T-helper 2 cell (primary cell): ENCODE results near the gene TRIM10.
"Not testable (repeated sequence)": the region's sequence is repeated elsewhere in the genome, so short reads cannot be mapped to it uniquely, and the experiment has no call there.

Experiments
- DNase-seq, 5 experiments: peaks; one replicate each; pipeline versions ENCODE4 v3.0.0 to v3.0.0-alpha.2; 2012 to 2022

The TRIM10 gene

DNA sequence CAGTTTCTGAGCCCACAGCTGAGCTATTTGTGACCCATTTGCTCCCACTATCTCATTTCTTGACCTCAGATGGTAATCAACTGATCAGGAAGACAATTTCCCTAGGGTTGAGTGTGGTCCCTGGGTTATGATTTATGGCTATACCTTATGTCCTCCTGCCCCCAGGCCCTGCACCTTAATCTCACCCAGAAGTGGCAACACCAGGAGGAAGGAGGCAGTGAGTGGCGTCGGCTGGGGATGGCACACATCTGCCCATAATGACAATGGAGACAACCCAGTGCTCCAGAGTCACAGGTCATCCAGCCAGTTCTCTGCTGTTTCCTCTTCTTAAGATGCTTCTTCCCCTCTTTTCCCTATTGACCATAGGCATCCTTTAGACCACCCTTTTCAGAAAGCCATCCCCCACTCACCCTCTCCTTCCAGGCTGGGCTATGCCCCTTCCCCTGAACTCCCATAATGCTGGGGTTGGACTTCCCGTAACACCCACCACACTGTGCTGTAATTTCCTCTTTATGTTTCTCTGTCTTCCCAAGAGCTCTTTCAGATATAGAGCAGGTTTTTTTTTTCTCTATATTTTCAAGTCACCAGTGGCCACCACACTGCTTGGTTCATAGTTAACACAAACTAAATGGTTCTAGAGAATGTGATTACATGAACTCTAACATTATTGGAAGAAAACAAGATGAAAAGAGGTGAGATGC is 8.0 kb downstream of the TRIM10 start:
- no peak for DNase-seq

DNA sequence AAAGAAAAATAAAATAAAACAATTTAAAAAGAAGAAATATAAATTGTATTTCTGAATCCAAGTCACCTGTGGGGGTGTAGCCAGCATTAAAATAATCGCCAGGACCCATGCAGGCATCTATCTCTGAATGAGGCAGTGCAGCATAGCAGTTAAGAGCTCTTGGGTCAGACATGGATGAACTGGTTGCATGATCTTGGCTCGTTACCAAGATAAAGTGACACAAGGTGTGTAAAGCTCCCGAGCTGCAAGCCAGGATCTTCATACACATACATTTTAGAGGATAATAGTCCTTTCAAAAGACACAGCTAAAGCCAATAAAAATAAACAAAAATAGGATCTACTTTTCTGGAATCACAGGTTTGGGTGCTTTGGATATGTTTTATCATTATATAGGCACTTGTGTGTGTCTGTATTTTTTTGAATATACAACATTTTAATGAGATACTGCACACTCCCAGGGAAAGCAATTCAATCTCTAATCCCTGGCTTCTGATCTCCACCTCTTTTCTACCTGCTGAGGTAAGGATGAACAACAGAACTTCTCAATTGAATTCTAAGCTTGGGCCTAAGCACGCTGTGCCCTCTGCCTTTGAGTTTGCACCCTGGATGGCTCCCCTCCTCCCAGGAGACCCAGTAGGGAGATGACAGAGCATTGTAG is 8.9 kb downstream of the TRIM10 start:
- no peak for DNase-seq

DNA sequence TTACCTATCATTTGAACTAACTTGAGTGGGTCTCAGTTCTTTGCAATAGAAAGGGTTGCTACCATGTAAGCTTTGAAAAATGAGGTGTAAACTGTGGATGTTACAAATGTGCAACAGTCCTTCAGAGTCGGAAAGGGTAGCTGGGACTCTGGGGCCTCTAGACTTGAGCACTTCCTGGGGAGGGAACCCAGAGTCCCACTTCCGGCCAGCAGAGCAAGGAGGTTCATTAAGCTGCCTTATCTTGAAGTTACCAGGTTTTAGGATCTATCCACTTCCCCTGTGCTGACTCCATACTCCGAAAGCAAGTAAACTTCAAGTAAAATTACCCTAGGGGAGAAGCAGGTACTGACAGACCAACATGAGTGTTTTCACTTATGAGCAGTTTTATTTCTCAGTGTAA is 9.4 kb downstream of the TRIM10 start:
- DNase-seq, result no peak

DNA sequence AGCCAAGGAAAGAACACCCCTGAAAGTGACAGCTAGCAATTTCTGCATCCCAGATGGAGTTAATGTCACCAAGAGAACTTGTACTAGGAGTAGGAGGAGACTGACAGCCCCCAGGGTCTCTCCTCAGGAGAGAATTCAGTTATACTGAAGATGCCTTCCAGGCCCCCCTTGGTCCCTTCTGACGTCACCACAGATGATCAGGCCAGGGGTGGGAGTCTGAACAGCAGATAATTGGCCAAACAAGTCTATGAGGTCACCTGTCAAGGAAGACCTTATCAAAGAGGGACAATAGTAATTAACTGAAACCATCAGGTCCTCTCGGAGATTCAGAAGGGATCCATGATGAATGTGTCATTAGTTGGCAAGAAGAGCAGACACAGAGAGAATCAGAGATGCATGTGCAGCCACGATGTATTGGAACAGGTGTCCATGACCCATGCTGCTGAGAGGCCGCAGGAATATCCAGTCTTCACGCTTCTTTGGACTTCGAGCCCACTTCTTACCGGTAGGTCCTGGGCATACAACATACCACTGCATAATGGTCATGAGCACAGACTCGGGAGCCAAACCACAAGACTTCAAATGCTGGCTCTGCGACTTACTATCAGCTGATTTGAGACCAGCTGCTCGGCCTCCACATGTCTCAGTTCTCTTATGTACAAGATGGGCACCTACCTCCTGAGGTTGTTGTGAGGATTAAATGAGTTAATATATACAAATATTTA is 10.2 kb downstream of the TRIM10 start:
- DNase-seq, result no peak

DNA sequence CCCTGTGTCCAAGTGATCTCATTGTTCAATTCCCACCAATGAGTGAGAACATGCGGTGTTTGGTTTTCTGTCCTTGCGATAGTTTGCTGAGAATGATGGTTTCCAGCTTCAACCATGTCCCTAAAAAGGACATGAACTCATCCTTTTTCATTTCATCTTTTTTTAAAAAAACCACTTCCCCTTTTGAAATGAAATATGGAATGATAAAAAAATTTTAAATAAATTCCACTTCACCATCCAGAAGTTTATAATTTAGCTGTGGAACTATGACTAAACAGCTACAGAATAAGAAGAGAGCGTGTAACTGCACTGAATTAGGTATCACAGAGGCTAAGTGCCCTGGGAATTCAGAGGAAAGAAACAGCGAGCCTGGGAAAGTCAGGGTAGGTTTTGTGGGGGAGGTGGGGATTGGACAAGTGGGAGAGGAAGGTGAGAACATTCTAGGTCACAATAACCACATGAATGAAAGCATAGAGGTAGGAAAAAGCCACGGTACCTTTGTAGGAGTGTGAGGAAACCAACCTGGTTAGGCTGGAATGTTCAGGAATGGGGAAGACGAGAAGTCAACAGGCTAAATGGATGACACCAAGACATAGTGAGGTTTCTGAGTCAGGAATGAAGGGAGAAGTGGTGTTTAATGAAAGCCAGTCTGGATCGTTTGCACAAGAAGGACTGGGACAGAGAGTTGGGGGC is 11.0 kb downstream of the TRIM10 start:
- no peak for DNase-seq

DNA sequence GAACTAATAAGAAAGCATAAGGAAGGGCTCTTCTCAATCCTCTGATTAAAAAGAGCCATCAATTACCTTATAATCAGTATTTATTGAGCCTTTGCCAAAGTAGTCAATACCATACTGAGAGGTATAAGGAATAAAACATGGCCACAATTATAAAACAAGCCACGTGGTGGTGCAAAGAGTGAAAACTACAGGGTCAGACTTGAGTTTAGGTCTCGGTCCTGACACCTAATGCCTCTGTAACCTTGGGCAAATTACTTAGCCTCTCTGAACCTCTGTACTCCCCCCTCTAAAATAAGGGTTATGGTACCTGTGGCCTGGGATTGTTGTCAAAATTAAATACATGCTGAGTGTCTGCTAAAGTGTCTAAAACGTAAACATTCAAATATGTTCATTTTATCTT is 11.8 kb downstream of the TRIM10 start:
- no peak for DNase-seq

DNA sequence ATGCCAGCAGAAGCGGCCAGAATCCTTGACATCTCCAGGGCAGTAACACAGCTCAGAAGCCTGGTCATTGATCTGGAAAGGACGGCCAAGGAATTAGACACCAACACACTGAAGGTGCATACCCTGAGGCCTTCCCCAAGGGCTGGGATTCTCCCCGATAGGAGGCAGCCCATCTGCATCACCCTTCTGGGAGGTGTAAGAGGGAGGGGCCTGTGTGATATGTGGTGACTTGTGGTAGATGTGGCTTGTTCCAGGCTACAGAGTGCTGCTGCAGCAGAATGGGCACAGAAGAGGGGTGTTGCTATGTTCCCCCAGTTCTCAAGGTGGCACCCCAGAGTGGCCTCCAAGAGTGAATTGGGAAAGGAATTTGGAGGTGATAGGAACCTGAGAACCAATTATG is 13.9 kb downstream of the TRIM10 start:
- peak in 1 of 5 experiments; percentile 47 for DNase-seq

DNA sequence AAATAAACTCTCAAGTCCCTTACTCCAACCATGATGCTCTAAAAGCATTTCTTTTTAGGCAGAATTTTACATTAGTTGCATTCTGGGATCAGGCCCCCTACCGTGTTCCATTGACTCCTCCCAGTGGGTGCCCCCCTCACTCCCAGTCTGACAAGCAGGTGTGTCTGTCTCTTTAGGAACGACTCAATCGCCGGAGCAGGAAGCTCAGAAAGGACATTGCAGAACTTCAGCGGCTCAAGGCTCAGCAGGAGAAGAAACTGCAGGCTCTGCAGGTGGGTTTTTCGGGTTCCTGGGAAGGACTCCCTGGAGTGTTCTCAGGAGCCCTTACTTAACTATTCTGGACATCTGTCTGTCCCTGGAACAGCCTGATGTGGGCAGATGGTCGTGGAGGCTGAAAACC is 15.2 kb downstream of the TRIM10 start:
- DNase-seq, result no peak

DNA sequence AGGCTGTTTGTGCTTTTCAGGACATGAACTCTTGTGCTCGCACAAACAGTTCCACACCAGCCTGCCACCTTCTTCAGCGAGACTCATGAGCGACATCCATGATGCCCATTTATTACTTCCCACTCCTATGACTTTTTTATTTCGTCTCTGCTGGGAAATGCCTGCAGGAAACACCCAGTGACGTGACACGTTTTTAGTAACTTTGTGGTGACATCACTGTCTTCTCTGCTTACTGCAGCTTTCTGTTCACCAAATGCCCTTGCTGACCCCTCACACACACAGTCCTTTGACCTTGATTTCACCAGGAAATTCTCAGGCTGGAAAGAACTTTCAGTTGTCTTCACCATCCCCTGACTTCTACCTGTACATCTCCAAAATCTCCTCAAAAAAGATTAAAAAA is 16.2 kb downstream of the TRIM10 start:
- no peak for DNase-seq

DNA sequence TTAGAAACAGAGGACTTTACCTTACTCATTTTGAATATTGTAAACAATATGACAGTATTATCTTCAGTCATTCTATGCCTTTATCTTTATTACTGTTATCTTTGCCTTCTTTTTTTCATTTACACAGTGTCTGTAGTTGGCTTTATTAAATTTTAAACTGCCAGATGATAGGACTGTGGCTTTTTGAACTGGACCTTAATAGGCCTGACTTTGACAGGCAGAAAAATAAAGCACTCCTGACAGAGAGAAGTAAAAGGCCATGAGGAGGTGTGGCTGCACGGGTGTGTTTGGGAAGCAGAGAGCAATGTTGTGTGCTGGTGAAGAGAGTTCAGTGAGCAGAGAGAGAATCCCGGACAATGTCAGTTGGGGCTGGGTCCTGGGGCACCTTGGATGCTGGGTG is 17.2 kb downstream of the TRIM10 start:
- no peak for DNase-seq

DNA sequence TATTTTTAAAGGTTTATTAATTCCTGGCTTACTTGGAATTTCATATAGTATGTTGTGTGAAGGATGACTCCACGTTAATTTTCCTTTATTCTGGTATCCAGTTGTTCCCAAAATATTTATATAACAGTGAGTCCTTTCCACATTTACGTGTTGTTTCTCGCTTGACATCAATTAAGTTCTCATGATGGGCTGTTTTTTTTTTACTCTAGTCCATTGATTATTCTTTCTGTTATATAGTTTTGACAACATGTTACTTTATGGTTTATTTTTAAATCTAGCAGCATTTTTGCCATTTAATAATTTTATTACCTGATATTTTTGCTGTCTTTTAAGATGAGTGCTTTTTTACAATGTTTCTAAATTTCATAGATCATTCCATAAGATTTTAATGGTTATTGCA is 18.3 kb downstream of the TRIM10 start:
- no peak for DNase-seq

DNA sequence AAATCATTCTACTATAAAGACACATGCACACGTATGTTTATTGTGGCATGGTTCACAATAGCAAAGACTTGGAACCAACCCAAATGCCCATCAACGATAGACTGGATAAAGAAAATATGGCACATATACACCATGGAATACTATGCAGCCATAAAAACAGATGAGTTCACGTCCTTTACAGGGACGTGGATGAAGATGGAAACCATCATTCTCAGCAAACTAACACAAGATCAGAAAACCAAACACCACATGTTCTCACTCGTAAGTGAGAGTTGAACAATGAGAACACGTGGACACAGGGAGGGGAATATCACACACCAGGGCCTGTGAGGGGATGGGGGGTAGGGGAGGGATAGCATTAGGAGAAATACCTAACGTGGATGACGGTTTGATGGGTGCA is 20.8 kb downstream of the TRIM10 start:
- not testable (repeated sequence) for DNase-seq

DNA sequence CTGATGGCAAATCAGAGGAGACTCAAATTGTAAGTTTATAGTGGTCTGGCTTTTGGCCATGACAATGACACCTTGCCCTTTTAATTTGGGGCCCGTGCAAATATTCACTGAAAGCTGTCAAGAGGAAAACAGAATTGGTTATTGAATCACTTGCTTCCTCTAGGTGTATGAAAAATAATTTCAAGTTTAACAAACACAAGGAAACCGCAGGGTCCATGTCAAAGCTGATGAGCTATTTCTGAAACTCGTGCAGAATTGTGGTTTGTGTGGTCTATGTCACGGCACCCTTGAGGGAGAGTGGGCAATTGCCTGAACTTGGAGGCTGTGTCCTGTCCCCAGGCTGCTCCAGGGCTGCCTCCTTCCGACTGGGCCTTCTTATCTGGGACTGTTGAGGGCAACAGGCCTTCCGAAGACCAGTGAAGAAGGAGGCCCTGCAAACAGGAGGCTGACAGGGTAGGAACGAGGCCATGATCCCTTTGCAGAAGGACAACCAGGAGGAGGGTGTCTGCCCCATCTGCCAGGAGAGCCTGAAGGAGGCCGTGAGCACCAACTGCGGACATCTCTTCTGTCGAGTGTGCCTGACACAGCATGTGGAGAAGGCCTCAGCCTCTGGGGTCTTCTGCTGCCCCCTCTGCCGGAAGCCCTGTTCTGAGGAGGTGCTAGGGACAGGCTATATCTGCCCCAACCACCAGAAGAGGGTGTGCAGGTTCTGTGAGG is 24.3 kb downstream of the TRIM10 start:
- peak in 1 of 5 experiments; percentile 70 for DNase-seq

DNA sequence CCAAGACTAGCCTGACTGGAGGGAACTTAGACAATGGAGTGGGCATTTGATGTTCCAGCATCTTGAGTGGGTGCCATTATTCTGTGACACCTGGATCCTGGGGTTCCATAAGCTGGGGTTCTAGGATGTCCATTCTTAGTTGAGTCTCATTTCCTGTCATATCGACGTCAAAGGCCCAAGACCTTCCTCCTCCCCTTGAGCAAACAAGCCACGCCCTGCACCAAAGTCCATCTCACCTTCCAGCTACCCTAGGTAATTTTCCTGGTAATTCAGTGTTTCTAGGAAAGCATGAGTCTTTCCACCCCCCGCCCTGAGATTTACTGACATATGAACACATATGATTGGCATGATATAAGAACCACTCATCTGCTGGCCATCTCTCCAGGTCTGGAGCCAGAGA is 25.3 kb downstream of the TRIM10 start, which contains the start of gene TRIM40:
Gene TRIM40, plus strand, starts transcription at position 384 of the 400 bp plus-strand sequence. CDS start 897 bp downstream, outside the sequence.
- DNase-seq, result no peak

DNA sequence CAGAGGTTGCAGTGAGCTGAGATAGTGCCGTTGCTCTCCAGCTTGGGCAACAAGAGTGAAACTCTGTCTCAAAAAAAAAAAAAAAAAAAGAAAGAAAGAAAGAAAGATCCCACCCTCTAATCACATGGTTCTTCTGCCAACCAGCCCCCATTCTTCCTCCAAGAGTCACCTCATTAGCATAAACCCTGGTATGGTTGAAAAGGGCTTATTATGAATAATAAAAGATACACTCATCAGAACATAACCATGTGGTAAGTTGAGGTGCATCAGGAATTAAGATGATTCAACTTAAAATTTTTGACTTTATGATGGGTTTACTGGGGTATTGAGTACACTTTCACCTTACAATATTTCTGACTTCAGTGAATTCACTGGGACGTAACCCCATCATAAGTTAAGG is 25.9 kb downstream of the TRIM10 start:
- no peak for DNase-seq

DNA sequence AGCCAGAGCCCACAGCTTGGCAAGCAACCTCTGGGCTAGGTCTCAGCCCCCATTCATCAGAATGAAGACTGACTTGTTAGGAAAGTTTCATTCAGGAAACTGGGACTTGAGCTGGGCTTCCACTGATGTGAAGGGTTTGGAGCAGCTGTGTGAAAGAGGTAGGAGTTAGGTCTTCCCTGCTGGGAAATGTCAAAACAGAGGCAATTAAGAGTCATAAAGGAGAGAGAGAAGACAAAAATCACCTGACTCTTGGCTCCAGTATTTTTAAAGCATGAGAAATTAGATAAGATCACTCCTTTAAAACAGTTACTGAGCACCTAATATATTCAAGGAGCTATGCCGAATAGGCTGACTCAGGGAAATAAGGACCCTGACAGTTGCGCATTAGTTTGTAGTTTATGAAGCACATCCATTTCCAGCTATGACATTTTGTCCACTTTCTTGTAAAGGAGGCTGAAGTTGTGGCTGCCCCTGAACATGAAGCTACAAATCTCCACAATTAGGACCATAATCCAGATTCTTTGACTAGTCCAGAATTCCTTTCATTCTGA is 29.0 kb downstream of the TRIM10 start:
- no peak for DNase-seq

DNA sequence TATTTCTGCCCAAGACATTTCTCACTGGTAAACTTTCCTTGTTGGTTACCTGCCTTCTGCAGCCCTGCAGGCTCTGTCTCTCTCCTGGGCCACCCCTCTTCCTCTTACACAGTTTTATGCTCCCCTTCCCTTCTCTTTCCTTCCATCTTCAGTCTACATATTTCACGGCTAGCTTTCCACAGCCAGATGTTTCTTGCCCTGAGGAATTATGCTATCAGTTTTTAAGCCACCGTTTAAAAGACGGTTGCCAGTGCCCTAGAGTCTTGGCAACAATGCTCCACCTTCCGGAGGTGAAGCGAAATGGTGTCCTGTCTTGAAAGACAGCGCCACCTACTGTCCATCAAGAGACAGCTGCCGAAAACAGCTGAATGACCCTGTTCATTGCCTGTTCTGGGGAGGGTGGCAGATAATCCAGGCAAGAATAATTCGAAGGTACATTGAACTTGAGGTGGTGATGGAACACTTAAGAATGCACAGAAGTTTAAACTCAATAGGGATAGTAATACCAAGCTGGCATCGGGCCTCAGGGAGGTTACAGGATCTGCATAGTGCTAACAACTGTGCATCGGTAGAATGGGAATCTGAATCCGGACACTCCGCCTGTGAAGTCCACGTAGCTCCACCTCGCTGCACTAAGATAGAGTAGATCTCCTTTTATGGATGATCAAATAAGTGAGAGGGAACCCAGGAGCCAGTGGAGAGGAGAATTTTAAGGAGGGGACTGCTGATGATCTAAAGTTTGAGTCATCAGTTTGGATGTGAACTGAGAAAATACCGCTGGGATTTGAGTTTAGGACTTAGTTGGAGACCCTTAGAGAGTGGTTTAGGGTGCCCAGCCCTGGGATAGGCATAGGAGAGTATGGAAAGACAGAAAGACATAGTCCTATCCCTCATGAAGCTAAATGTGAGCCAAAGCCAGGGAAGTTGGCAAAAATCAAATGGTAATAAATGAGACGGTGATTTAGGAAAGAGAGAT is 29.8 kb downstream of the TRIM10 start:
- DNase-seq, result peak in 4 of 5 experiments; percentile 39 to 88 (median 58)

DNA sequence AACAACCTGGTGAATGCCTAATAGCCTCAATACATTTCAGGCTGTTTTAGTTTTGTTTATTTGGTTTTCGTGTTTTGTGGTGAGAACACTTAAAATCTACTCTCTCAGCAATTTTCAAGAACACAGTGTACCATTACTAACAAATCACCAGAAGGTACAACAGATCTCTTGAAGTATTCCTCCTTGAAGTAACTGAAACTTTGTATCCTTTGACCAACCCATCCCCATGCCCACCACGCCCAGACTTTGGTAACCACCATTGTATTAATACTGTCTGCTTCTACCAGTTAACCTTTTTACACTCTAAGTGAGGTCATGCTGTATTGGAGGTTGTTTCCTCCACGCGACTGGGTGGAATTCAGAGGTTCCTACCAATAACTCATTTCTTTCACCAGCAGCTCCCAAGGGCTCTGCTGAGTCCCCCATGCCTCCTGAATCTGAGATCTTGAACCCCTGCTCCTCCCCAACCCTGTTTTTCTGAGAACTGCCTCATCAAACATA is 30.8 kb downstream of the TRIM10 start:
- DNase-seq, result no peak

DNA sequence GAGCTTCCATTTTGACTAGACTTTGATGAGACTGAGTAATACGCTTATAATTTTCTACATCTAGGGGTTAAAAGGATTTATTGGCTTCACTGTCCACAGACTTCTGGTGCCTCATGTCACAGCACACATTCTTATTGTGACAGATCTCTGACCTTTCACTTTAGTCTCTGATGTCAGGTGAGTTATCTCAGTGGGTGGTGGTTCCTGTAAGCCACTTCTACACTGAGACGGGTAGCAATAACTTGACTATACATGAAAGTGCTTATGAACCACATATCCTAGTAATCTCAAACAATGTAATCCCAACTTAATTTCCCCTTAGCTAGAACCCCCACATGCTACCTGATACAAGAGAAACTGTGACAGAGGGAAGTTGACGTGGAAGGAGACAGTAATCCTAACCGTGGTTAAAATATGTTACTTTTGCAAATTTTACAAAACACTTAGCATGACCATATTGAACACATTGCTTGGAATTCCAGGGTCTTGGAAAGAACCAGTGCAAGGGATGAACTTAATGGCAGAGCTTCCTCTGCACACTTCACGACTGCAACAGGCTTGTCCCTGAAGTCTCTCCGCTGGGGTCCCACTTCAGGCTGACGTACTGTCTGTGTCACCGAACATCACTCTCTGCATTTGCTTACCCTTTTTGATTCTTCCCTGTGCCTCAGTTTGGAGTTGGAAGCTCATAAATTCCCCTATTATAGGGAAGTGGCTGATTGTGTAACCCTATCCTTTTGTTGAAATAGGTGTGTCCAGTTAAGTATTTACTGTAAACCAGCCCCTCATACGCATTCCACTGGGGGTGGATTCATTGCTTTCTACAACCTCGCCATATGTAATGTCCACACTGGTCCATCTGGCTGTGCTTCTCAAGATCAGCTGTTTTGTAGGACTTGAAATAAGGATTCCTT is 31.5 kb downstream of the TRIM10 start:
- no peak for DNase-seq
